Sigmoid colon (tissue), 4 donors: ENCODE data around the gene UCN.

ENCODE experiments used
- CTCF ChIP-seq, 4 experiments: fragments of 450-650 bp in 3 of 4; fragments of 200-600 bp in 1 of 4; IDR thresholded peaks; one replicate each; pipeline ENCODE4 v1.5.1; 2016 to 2019; ENCODE audit warnings: antibody characterized with exemption in 4 of 4, mild to moderate bottlenecking in 3 of 4, moderate library complexity in 2 of 4
- EP300 ChIP-seq, 4 donors: sonication (generic); formaldehyde crosslinking; IDR thresholded peaks; one replicate each; pipeline ENCODE4 v1.6.1; 2017; ENCODE audit warnings: antibody characterized with exemption in 4 of 4
- POLR2A ChIP-seq, 2 donors: fragments of 450-650 bp; IDR thresholded peaks; one replicate each; pipeline ENCODE4 v1.6.1; 2016; ENCODE audit warnings: antibody characterized with exemption in 2 of 2, mild to moderate bottlenecking in 2 of 2, moderate library complexity in 2 of 2
- POLR2AphosphoS5 ChIP-seq, 4 donors: sonication (generic); formaldehyde crosslinking; IDR thresholded peaks; one replicate each; pipeline ENCODE4 v1.6.1; 2017; ENCODE audit warnings: antibody characterized with exemption in 4 of 4

DNA sequence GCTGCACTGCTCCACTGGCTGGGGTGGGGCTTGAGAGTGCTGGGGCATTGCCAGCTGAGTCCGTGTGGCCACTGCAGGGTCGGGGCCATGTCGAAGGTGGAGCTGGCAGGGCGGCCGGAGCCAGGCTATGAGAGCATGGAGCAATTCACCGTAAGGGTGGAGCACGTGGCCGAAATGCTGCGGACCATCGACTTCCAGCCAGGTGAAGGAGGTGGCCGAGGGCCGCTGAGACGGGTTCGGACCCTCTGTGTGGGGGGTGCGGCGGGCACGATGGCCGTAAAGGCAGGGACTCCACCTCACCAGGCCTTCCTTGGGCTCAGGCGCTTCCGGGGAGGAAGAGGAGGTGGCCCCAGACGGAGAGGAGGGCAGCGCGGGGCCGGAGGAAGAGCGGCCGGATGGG, 2.1 kb downstream of the UCN start:
- no peak for TF ChIP-seq CTCF (IDR thresholded peaks at IDR 0.05)
- no peak for TF ChIP-seq POLR2AphosphoS5 (IDR thresholded peaks at IDR 0.05)
- TF ChIP-seq POLR2A (IDR thresholded peaks at IDR 0.05), result no peak
- no peak for TF ChIP-seq EP300 (IDR thresholded peaks at IDR 0.05)
